ENCODE results near the gene GRIP2. TPM values are rescaled to one million over a fixed set of nuclear protein-coding genes. Genes with fewer than 3 reads are reported as not detected.

GRIP2 gene
- total RNA-seq, 6 experiments from 2014 or later, result 0.04 to 0.44 (median 0.33) TPM; not detected in 1

GRCh38 chr3:14471016-14471415 lies 69.1 kb downstream of the GRIP2 start:
- H3K36me3 ChIP-seq, result no peaks in the 10 kb centered on the region
- H3K4me1 ChIP-seq, result no peaks in the 10 kb centered on the region
- WGBS (ENCODE audit: insufficient coverage, low coverage, low lambda C conversion rate, missing lambda C conversion rate), result 63% methylated on average over 5 of the region's 5 CpGs
- DNase-seq (no peak), ATAC-seq (no peak)
- intact Hi-C loops (cut with DNase I), result no loop called here
- no peaks in the 10 kb centered on the region for H3K9me3 ChIP-seq
- TF ChIP-seq, protein P1, sequence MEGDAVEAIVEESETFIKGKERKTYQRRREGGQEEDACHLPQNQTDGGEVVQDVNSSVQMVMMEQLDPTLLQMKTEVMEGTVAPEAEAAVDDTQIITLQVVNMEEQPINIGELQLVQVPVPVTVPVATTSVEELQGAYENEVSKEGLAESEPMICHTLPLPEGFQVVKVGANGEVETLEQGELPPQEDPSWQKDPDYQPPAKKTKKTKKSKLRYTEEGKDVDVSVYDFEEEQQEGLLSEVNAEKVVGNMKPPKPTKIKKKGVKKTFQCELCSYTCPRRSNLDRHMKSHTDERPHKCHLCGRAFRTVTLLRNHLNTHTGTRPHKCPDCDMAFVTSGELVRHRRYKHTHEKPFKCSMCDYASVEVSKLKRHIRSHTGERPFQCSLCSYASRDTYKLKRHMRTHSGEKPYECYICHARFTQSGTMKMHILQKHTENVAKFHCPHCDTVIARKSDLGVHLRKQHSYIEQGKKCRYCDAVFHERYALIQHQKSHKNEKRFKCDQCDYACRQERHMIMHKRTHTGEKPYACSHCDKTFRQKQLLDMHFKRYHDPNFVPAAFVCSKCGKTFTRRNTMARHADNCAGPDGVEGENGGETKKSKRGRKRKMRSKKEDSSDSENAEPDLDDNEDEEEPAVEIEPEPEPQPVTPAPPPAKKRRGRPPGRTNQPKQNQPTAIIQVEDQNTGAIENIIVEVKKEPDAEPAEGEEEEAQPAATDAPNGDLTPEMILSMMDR (IDR thresholded peaks at IDR 0.05), result no peak
- TF ChIP-seq POLR2A (IDR thresholded peaks at IDR 0.05), result no peak
- no peak overlapping the region for H3K27ac ChIP-seq
- no peak overlapping the region for H3K4me3 ChIP-seq
- H3K27me3 ChIP-seq, result no peaks in the 10 kb centered on the region

- ATAC-seq (no peak), DNase-seq (no peak)
- Histone ChIP-seq H3K4me1 (no peaks in the 10 kb centered on the region), H3K36me3 (no peaks in the 10 kb centered on the region), H3K27me3 (no peaks in the 10 kb centered on the region), H3K4me3 (no peak overlapping the region), H3K27ac (no peak overlapping the region), H3K9me3 (no peaks in the 10 kb centered on the region)
- 51% methylated on average over 7 of the region's 12 CpGs for WGBS (ENCODE audit: insufficient coverage, low coverage, low lambda C conversion rate, missing lambda C conversion rate)
- intact Hi-C loops (cut with DNase I), result no loop called here
- TF ChIP-seq, protein P1 (IDR thresholded peaks at IDR 0.05), result no peak
- no peak for TF ChIP-seq POLR2A (IDR thresholded peaks at IDR 0.05)
These were observed 69.7 kb downstream of the GRIP2 start for GRCh38 chr3:14470461-14470860.

DNA sequence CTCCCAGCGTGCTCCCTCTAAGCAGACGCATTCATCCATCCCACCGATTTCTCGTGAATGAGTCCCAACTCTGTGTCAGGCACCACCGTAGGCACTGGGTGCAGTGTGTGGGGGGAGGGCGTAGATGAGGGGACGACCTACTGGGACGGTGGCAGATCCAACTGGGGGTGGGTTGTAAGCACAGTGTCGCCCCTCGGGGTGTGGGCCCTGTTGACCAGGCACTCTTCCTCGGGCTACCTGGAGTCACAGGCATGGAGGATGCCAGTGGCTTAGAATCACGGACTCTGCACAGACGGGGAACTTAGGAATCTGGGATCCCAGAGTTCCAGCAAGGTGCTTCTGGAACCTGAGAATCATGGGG lies 71.5 kb downstream of the GRIP2 start:
- intact Hi-C loops (cut with DNase I), result loop anchor here (5.0 to 10.0 kb wide), 3 partner anchors 206 to 574 kb away; no protein-coding TSS in a partner anchor
- 67% methylated on average over 1 of the region's 13 CpGs for WGBS (ENCODE audit: insufficient coverage, low coverage, low lambda C conversion rate, missing lambda C conversion rate)
- no peak for DNase-seq
- TF ChIP-seq, protein P1 (IDR thresholded peaks at IDR 0.05), result no peak
- no peak for TF ChIP-seq POLR2A (IDR thresholded peaks at IDR 0.05)
- no peaks in the 10 kb centered on the region for H3K9me3 ChIP-seq
- no peak for ATAC-seq
- H3K4me3 ChIP-seq, result no peak overlapping the region
- H3K27me3 ChIP-seq, result no peaks in the 10 kb centered on the region
- H3K27ac ChIP-seq, result no peak overlapping the region
- no peaks in the 10 kb centered on the region for H3K4me1 ChIP-seq
- H3K36me3 ChIP-seq, result no peaks in the 10 kb centered on the region

- no peak overlapping the region for H3K27ac ChIP-seq
- 40% methylated on average over 7 of the region's 15 CpGs for WGBS (ENCODE audit: insufficient coverage, low coverage, low lambda C conversion rate, missing lambda C conversion rate)
- H3K9me3 ChIP-seq, result no peaks in the 10 kb centered on the region
- intact Hi-C loops (cut with DNase I), result loop anchor here (5.0 to 10.0 kb wide), 3 partner anchors 206 to 573 kb away; no protein-coding TSS in a partner anchor
- DNase-seq (no peak), ATAC-seq (peak; percentile 68 to 89 (median 82))
- TF ChIP-seq, protein P1 (IDR thresholded peaks at IDR 0.05), result peak; percentile 82 to 94 (median 85)
- TF ChIP-seq POLR2A (IDR thresholded peaks at IDR 0.05), result no peak
- no peaks in the 10 kb centered on the region for H3K4me1 ChIP-seq
- H3K27me3 ChIP-seq, result no peaks in the 10 kb centered on the region
- H3K4me3 ChIP-seq, result no peak overlapping the region
- H3K36me3 ChIP-seq, result no peaks in the 10 kb centered on the region
These were observed 72.1 kb downstream of the GRIP2 start for GRCh38 chr3:14467814-14468620.
